Neural progenitor cell (in vitro differentiated cells): ENCODE measurements around the gene MNT. TPM values are rescaled to one million over a fixed set of nuclear protein-coding genes. Genes with fewer than 3 reads are reported as not detected.

Experiments used
- DNase-seq: peaks from one replicate; pipeline ENCODE4 v3.0.0-alpha.2; 2016; ENCODE audit warnings: low spot score
- H2AFZ ChIP-seq: fragments of 200-600 bp; sonication (generic); replicated peaks from 2 replicates; pipeline ENCODE4 v1.6.1; 2016; ENCODE audit warnings: antibody characterized with exemption
- H3F3A ChIP-seq: fragments of 200-600 bp; sonication (generic); 2 replicates; pipeline ENCODE4 v1.6.1; 2016; ENCODE audit warnings: antibody characterized with exemption, low read depth
- H3K27ac ChIP-seq: fragments of 200-600 bp; sonication (generic); 2 replicates; pipeline ENCODE4 v1.5.1; 2016; ENCODE audit warnings: mild to moderate bottlenecking
- H3K27me3 ChIP-seq: fragments of 200-600 bp; sonication (generic); 2 replicates; pipeline ENCODE4 v1.6.1; 2016; ENCODE audit warnings: mild to moderate bottlenecking, moderate library complexity
- H3K36me3 ChIP-seq: fragments of 200-600 bp; sonication (generic); 2 replicates; pipeline ENCODE4 v1.5.1; 2016
- H3K4me1 ChIP-seq: fragments of 200-600 bp; sonication (generic); 2 replicates; pipeline ENCODE4 v1.6.1; 2016; ENCODE audit warnings: mixed run types
- H3K4me2 ChIP-seq: fragments of 200-600 bp; sonication (generic); 2 replicates; pipeline ENCODE4 v1.6.1; 2016
- H3K4me3 ChIP-seq: fragments of 200-600 bp; sonication (generic); 2 replicates; pipeline ENCODE4 v1.5.1; 2016
- H3K79me2 ChIP-seq: fragments of 200-600 bp; sonication (generic); 2 replicates; pipeline ENCODE4 v1.6.1; 2016; ENCODE audit warnings: low read depth
- H3K9ac ChIP-seq: fragments of 200-600 bp; sonication (generic); 2 replicates; pipeline ENCODE4 v1.6.1; 2016
- H3K9me3 ChIP-seq: fragments of 200-600 bp; sonication (generic); 2 replicates; pipeline ENCODE4 v1.5.1; 2016; ENCODE audit warnings: low read depth
- H4K20me1 ChIP-seq: fragments of 200-600 bp; sonication (generic); 2 replicates; pipeline ENCODE4 v1.6.1; 2016; ENCODE audit warnings: low read depth
- H3K27ac Mint-ChIP-seq: 3 replicates; pipeline ENCODE4 v1.8.0; 2021; ENCODE audit warnings: mixed read lengths
- H3K27me3 Mint-ChIP-seq: 2 replicates; pipeline ENCODE4 v1.8.0; 2022; ENCODE audit warnings: low read depth, mild to moderate bottlenecking, inconsistent platforms, moderate library complexity, mixed read lengths; ENCODE audit not compliant: insufficient read depth
- H3K36me3 Mint-ChIP-seq: 3 replicates; pipeline ENCODE4 v1.8.0; 2021; ENCODE audit warnings: mixed read lengths
- H3K4me1 Mint-ChIP-seq: 3 replicates; pipeline ENCODE4 v1.8.0; 2021; ENCODE audit warnings: mixed read lengths
- H3K4me3 Mint-ChIP-seq: 3 replicates; pipeline ENCODE4 v1.8.0; 2021; ENCODE audit warnings: mild to moderate bottlenecking, moderate library complexity, mixed read lengths
- H3K9me3 Mint-ChIP-seq: 3 replicates; pipeline ENCODE4 v1.8.0; 2020; ENCODE audit warnings: mixed read lengths
- EZH2 ChIP-seq: fragments of 200-600 bp; sonication (generic); IDR thresholded peaks from 2 replicates; pipeline ENCODE4 v1.6.1; 2017; ENCODE audit warnings: antibody characterized with exemption, mild to moderate bottlenecking, moderate library complexity
- EZH2phosphoT487 ChIP-seq: fragments of 200-600 bp; sonication (generic); IDR thresholded peaks from 2 replicates; pipeline ENCODE4 v1.6.1; 2017; ENCODE audit warnings: antibody characterized with exemption
- total RNA-seq: library from RNA; depleted of rRNA; stranded (reverse); fragments of >200 nt; gene quantifications from 2 replicates; pipeline ENCODE4 v1.2.3, GENCODE V29; 2015; ENCODE audit warnings: low replicate concordance
- TF ChIP-seq, protein P1 (sequence below): fragments of 200-600 bp; sonication (generic); IDR thresholded peaks from 2 replicates; pipeline ENCODE4 v1.5.1; 2017; ENCODE audit warnings: antibody characterized with exemption, mild to moderate bottlenecking

The MNT gene
- total RNA-seq, 1 donor from 2014 or later: 2.2 TPM

DNA sequence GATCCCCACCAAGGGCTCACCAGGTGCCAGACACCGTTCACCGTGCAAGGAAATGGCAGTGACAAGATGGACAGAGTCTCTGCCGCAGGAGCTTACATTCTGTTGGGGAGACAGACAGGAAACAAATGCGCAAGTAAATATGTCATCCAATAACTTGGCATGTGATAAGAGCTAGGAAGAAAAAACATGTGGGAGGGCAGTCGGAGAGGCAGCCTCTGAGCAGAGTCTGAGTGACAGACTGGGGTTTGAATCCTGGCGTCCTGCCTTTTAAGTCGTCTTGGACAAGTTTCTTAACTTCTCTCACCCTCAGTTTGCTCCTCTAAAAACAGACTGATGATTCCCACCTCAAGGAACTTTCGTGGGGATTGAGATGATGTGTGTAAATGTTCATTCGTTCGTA is 56.3 kb downstream of the MNT start:
- Mint-ChIP-seq H3K4me3 (no peak overlapping the region), H3K27ac (peak overlapping the region; percentile 69)
- no peaks in the 10 kb centered on the region for H3K36me3 ChIP-seq

DNA sequence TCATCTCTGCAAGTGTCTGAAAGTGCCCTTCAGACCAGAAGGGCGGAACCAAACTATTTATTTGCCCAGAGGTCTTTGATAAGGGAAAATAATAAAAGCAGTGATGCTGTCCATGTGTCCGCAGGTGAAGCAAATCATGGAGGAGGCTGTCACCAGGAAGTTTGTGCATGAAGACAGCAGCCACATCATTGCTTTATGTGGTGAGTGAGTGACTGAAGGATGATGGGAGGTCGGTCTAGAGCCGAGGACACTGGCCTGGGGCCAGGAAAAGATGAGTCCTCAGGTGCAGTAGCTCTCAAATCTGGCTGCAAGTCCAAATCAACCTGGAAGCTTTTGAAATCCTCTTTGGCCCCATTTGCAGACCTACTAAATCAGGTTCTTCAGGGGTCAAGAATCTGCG is 57.4 kb downstream of the MNT start:
- Histone ChIP-seq H3F3A (peaks cover 23% of the 10 kb centered on the region), H3K79me2 (peaks cover 1% of the 10 kb centered on the region), H3K4me2 (no peak overlapping the region), H3K9me3 (no peaks in the 10 kb centered on the region), H3K36me3 (no peaks in the 10 kb centered on the region), H3K9ac (peak overlapping the region; percentile 27), H3K4me3 (no peak overlapping the region), H3K27me3 (no peaks in the 10 kb centered on the region), H3K4me1 (peaks cover 10% of the 10 kb centered on the region), H4K20me1 (peaks cover under 1% of the 10 kb centered on the region), H2AFZ (no peak overlapping the region), H3K27ac (no peak overlapping the region)
- Mint-ChIP-seq H3K9me3 (no peaks in the 10 kb centered on the region), H3K4me1 (peaks cover 25% of the 10 kb centered on the region), H3K36me3 (peaks cover 10% of the 10 kb centered on the region), H3K27me3 (peaks cover 4% of the 10 kb centered on the region), H3K4me3 (no peak overlapping the region), H3K27ac (no peak overlapping the region)
- DNase-seq: no peak
- TF ChIP-seq EZH2 (no peak), EZH2phosphoT487 (no peak)
- TF ChIP-seq, protein P1, sequence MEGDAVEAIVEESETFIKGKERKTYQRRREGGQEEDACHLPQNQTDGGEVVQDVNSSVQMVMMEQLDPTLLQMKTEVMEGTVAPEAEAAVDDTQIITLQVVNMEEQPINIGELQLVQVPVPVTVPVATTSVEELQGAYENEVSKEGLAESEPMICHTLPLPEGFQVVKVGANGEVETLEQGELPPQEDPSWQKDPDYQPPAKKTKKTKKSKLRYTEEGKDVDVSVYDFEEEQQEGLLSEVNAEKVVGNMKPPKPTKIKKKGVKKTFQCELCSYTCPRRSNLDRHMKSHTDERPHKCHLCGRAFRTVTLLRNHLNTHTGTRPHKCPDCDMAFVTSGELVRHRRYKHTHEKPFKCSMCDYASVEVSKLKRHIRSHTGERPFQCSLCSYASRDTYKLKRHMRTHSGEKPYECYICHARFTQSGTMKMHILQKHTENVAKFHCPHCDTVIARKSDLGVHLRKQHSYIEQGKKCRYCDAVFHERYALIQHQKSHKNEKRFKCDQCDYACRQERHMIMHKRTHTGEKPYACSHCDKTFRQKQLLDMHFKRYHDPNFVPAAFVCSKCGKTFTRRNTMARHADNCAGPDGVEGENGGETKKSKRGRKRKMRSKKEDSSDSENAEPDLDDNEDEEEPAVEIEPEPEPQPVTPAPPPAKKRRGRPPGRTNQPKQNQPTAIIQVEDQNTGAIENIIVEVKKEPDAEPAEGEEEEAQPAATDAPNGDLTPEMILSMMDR: no peak

More for the DNA sequence above, 56.3 kb downstream of the MNT start:
- Mint-ChIP-seq H3K36me3 (peaks cover 11% of the 10 kb centered on the region), H3K9me3 (no peaks in the 10 kb centered on the region), H3K27me3 (peaks cover 4% of the 10 kb centered on the region), H3K4me1 (peaks cover 32% of the 10 kb centered on the region)
- DNase-seq: no peak
- no peak overlapping the region for H3K27ac ChIP-seq
- peaks cover 33% of the 10 kb centered on the region for H3F3A ChIP-seq
- no peaks in the 10 kb centered on the region for H3K27me3 ChIP-seq
- H3K9ac ChIP-seq: no peak overlapping the region
- H3K4me1 ChIP-seq: peaks cover 14% of the 10 kb centered on the region
- H2AFZ ChIP-seq: no peak overlapping the region
- H3K4me2 ChIP-seq: no peak overlapping the region
- no peak overlapping the region for H3K4me3 ChIP-seq
- H3K79me2 ChIP-seq: peaks cover 6% of the 10 kb centered on the region
- TF ChIP-seq, protein P1: no peak
- no peak for TF ChIP-seq EZH2
- no peak for TF ChIP-seq EZH2phosphoT487
- H4K20me1 ChIP-seq: no peaks in the 10 kb centered on the region
- H3K9me3 ChIP-seq: no peaks in the 10 kb centered on the region

DNA sequence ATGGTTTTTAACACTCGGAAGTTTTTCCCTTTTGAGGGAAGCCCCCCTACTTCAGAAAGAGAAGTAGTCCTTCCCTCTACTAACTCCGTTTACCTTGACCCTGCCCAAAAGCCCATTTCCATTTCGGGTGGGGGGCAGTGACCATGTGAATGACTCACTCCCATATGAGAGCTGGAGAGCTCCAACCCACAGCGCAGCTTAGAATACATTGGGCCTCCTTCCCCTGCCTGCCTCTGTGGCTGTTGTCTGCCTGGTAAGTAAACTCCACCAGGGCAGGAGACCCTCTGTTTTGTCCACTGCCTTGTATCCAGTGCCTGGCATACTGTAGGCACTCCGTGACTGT is 62.6 kb downstream of the MNT start:
- Histone ChIP-seq H3K9ac (no peak overlapping the region), H3K9me3 (no peaks in the 10 kb centered on the region), H3K27me3 (no peaks in the 10 kb centered on the region), H4K20me1 (peaks cover 4% of the 10 kb centered on the region), H3K4me3 (peak overlapping the region; percentile 95), H3K27ac (no peak overlapping the region), H3F3A (peaks cover 25% of the 10 kb centered on the region), H2AFZ (peak overlapping the region; percentile 88), H3K36me3 (peaks cover 16% of the 10 kb centered on the region), H3K4me2 (peak overlapping the region; percentile 97), H3K4me1 (peaks cover 11% of the 10 kb centered on the region), H3K79me2 (peaks cover 38% of the 10 kb centered on the region)
- peaks cover 7% of the 10 kb centered on the region for H3K27me3 Mint-ChIP-seq
- DNase-seq: peak; percentile 19
- H3K36me3 Mint-ChIP-seq: peaks cover 20% of the 10 kb centered on the region
- peaks cover 24% of the 10 kb centered on the region for H3K4me1 Mint-ChIP-seq
- TF ChIP-seq EZH2 (no peak), EZH2phosphoT487 (no peak)
- TF ChIP-seq, protein P1: no peak
- H3K4me3 Mint-ChIP-seq: peak overlapping the region; percentile 91
- H3K9me3 Mint-ChIP-seq: no peaks in the 10 kb centered on the region
- peak overlapping the region; percentile 53 for H3K27ac Mint-ChIP-seq
